Lung (tissue), 16 donors: ENCODE measurements around the gene IL13. TPM values are rescaled to one million over a fixed set of nuclear protein-coding genes. Genes with fewer than 3 reads are reported as not detected.

Experiments
- ATAC-seq: fragments of 200-7000 bp; cut with Tn5 transposase; one replicate; pipeline ENCODE4 v1.9.1; 2020; ENCODE audit warnings: moderate number of reproducible peaks; ENCODE audit not compliant: insufficient read depth, low FRiP score
- DNase-seq, 3 donors: peaks; one replicate each; pipeline ENCODE4 v3.0.0-alpha.2; 2013 to 2017
- H3K27ac ChIP-seq, 2 donors: one replicate each; pipeline ENCODE4 v1.5.1; 2013; ENCODE audit warnings: mild to moderate bottlenecking in 2 of 2, moderate library complexity in 2 of 2, control low read depth in 1 of 2, inconsistent platforms in 1 of 2, low read depth in 1 of 2, low read length in 1 of 2
- H3K27me3 ChIP-seq, 3 donors: one replicate each; pipeline ENCODE4 v1.5.1; 2013; ENCODE audit warnings: low read length in 2 of 3; ENCODE audit not compliant: control insufficient read depth in 3 of 3, insufficient read depth in 3 of 3
- H3K36me3 ChIP-seq, 4 donors: one replicate each; pipeline ENCODE4 v1.5.1; 2013; ENCODE audit warnings: low read length in 4 of 4, mild to moderate bottlenecking in 1 of 4, moderate library complexity in 1 of 4; ENCODE audit not compliant: control insufficient read depth in 4 of 4, insufficient read depth in 4 of 4
- H3K4me1 ChIP-seq, 5 donors: one replicate each; pipeline ENCODE4 v1.5.1; 2013; ENCODE audit warnings: low read length in 5 of 5, mild to moderate bottlenecking in 2 of 5, moderate library complexity in 1 of 5; ENCODE audit not compliant: control insufficient read depth in 5 of 5, insufficient read depth in 5 of 5
- H3K4me3 ChIP-seq: one replicate; pipeline ENCODE4 v1.5.1; 2013; ENCODE audit warnings: mild to moderate bottlenecking, control low read depth, moderate library complexity
- H3K9ac ChIP-seq, 2 donors: one replicate each; pipeline ENCODE4 v1.5.1; 2013; ENCODE audit warnings: low read length in 2 of 2, control low read depth in 1 of 2; ENCODE audit not compliant: insufficient read depth in 1 of 2
- H3K9me3 ChIP-seq, 4 donors: one replicate each; pipeline ENCODE4 v1.5.1; 2013; ENCODE audit warnings: low read length in 3 of 4, mild to moderate bottlenecking in 1 of 4, moderate library complexity in 1 of 4; ENCODE audit not compliant: control insufficient read depth in 4 of 4, insufficient read depth in 3 of 4
- WGBS, 2 donors: extraction: QIAGEN DNeasy Blood & Tissue Kit; methylation state at CpG; one replicate each; pipeline ENCODE4 v1.1.7; 2013; 5-methylcytosine and 5-hydroxymethylcytosine counted together
- long read RNA-seq, 5 donors: transcript quantifications; one replicate each; lab custom pipeline, GENCODE V29; 2026
- polyA plus RNA-seq, 2 donors: library from polyadenylated mRNA; stranded (reverse); fragments of 200-250 nt; gene quantifications; one replicate each; pipeline ENCODE4 v1.2.1, GENCODE V29; 2013
- total RNA-seq, 2 donors: library from RNA; depleted of rRNA in 1 of 2; stranded (reverse); fragments of >200 nt in 1 of 2; gene quantifications; one replicate each; pipeline ENCODE4 v1.2.1, GENCODE V29; 2014 to 2021
- TF ChIP-seq, protein P1 (sequence below): IDR thresholded peaks from 2 replicates; pipeline ENCODE4 v1.5.1; 2012; ENCODE audit warnings: mild to moderate bottlenecking; ENCODE audit errors: control extremely low read depth, extremely low read depth
- donor health status: control.
- donor health status: control.
- donor health status: Bipolar disorder and iron deficiency.
- donor health status: healthy.
- donor health status: DM: yes; HTN: yes; CAD: no.

IL13 gene
- total RNA-seq, result not detected
- polyA plus RNA-seq, result under 1 TPM in 1 of 2 donors, not detected in 1; 0.14 TPM
- long read RNA-seq, donor 1, result 0 reads
- long read RNA-seq, donor 2, result 0 reads
- long read RNA-seq, donor 3, result 0 reads
- long read RNA-seq, donor 4, result 0 reads
- long read RNA-seq, donor 5, result 0 reads

GRCh38 chr5:132657676-132658380 is at the start of gene IL13:
TSS of gene IL13 (plus strand) at chr5:132658173. CDS start at chr5:132658187, 14 bp downstream.
- no peak within 1 kb of the TSS for H3K4me3 ChIP-seq
- ATAC-seq (no peak), DNase-seq (no peak)
- H3K27ac ChIP-seq, result no peak within 1 kb of the TSS
- WGBS, 2 donors, result 96% methylated on average over 12 of the region's 12 CpGs
- TF ChIP-seq, protein P1, sequence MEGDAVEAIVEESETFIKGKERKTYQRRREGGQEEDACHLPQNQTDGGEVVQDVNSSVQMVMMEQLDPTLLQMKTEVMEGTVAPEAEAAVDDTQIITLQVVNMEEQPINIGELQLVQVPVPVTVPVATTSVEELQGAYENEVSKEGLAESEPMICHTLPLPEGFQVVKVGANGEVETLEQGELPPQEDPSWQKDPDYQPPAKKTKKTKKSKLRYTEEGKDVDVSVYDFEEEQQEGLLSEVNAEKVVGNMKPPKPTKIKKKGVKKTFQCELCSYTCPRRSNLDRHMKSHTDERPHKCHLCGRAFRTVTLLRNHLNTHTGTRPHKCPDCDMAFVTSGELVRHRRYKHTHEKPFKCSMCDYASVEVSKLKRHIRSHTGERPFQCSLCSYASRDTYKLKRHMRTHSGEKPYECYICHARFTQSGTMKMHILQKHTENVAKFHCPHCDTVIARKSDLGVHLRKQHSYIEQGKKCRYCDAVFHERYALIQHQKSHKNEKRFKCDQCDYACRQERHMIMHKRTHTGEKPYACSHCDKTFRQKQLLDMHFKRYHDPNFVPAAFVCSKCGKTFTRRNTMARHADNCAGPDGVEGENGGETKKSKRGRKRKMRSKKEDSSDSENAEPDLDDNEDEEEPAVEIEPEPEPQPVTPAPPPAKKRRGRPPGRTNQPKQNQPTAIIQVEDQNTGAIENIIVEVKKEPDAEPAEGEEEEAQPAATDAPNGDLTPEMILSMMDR, result no peak
- H3K36me3 ChIP-seq, result no peaks in the 10 kb centered on the region
- H3K9me3 ChIP-seq, result no peaks in the 10 kb centered on the region
- H3K27me3 ChIP-seq, result peaks cover 0 to 30% (median 27%) of the 10 kb centered on the region in 3 donors
- peaks cover 0 to 11% (median 0%) of the 10 kb centered on the region in 5 donors for H3K4me1 ChIP-seq
- no peak within 1 kb of the TSS for H3K9ac ChIP-seq

- peaks cover 11 to 32% (median 12%) of the 10 kb centered on the region in 4 donors for H3K36me3 ChIP-seq
- no peaks in the 10 kb centered on the region for H3K27me3 ChIP-seq
- no peak overlapping the region for H3K9ac ChIP-seq
- no peak overlapping the region for H3K27ac ChIP-seq
- ATAC-seq, result no peak
- no peaks in the 10 kb centered on the region for H3K4me1 ChIP-seq
- peaks cover 0 to 2% (median 0%) of the 10 kb centered on the region in 4 donors for H3K9me3 ChIP-seq
- DNase-seq, result no peak
- no peak overlapping the region for H3K4me3 ChIP-seq
- TF ChIP-seq, protein P1, result no peak
- WGBS, 2 donors, result 98% methylated on average over 2 of the region's 2 CpGs
Observed at GRCh38 chr5:132611965-132612364, 46.0 kb upstream of the IL13 start.

- no peak for ATAC-seq
- no peak overlapping the region for H3K27ac ChIP-seq
- no peaks in the 10 kb centered on the region for H3K4me1 ChIP-seq
- H3K9me3 ChIP-seq, result peaks cover 0 to 2% (median 0%) of the 10 kb centered on the region in 4 donors
- H3K9ac ChIP-seq, result no peak overlapping the region
- TF ChIP-seq, protein P1, result no peak
- no peak for DNase-seq
- 91 to 95% methylated on average over 1 of the region's 1 CpG for WGBS, 2 donors
- peaks cover 10 to 31% (median 11%) of the 10 kb centered on the region in 4 donors for H3K36me3 ChIP-seq
- no peaks in the 10 kb centered on the region for H3K27me3 ChIP-seq
- no peak overlapping the region for H3K4me3 ChIP-seq
Observed at GRCh38 chr5:132612846-132613245, 45.1 kb upstream of the IL13 start.
